NCI-H2107 (cell line): ENCODE data around the gene ZRSR2.
"Not testable (repeated sequence)": the region's sequence is repeated elsewhere in the genome, so short reads cannot be mapped to it uniquely, and the experiment has no call there.

ENCODE experiments used
- DNase-seq: peaks from one replicate; lab custom pipeline; 2025; lab: John Stamatoyannopoulos, UW

ZRSR2 gene, protein sequence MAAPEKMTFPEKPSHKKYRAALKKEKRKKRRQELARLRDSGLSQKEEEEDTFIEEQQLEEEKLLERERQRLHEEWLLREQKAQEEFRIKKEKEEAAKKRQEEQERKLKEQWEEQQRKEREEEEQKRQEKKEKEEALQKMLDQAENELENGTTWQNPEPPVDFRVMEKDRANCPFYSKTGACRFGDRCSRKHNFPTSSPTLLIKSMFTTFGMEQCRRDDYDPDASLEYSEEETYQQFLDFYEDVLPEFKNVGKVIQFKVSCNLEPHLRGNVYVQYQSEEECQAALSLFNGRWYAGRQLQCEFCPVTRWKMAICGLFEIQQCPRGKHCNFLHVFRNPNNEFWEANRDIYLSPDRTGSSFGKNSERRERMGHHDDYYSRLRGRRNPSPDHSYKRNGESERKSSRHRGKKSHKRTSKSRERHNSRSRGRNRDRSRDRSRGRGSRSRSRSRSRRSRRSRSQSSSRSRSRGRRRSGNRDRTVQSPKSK

DNA sequence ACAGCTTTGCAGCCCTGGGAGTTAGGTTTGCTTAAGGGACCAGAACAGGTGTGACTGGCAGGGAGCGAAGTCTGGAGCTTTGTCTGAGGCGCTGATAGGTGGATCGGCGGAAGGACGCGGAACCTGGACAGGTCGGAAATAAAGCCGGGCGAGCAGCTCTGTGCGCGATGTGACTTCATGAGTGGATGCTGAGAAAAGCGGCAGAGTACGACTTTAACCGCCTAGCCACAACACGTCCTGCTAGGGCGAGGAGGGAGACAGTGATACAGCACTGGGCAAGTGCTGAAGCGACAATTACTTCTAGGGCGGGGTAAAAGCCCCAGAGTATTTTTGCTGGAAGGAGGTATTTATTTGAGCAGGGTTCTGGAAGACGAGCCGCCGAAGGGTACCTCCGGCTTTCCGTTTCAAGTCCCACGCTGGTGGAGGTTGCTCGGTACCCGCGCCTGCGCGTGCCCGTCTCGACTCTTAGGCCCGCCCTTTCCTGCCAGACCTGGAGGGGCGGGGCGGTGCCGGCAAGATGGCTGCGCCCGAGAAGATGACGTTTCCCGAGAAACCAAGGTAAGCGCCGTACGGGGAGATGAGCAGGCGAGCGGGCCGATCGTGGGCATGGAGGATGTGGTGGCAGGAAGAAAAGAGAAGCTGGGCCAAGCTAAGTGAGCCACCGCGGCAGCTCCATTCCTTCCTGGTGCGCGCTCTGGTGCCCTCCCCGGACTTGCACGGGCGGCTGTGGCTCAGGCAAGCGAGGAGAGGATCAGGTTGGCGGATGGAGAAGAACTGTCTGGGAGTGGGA, at the start of gene ZRSR2:
Gene ZRSR2, plus strand, starts transcription at position 506 of the 790 bp plus-strand sequence. Its CDS starts 12 bp downstream, at position 518.
- DNase-seq: peak; percentile 55

DNA sequence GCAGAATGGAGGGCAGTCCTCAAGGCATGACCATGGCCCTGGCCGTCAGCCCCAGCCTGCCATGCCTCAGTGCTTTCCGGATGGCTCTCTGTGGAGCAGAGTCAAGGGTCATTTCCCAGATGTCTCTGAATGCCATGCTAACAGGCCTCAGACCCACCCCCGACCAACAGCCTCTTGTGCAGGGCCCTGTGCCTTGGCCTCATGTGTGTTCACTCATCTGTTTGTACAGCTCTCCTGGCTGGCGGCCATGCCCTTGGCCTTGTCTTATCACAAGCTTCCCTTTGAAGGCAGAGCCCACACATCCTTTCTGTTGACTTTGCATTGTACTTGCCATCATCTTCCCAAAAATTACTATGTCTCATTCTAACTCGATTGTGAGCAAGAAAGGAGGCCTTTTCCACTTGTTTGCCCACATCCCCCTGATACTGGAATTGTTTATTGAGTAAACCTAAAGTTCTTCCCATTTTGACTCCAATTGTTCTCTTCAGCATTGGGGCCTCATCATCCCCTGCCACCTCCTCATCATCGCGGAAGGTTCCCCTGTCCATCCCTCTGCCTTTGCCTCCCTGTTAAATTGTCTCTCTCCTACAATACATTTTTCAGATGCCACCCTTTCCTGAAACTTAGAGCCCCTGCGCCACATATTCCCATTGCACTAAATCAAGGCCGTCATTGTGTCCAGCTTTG, 46.0 kb upstream of the ZRSR2 start:
- DNase-seq: no peak

DNA sequence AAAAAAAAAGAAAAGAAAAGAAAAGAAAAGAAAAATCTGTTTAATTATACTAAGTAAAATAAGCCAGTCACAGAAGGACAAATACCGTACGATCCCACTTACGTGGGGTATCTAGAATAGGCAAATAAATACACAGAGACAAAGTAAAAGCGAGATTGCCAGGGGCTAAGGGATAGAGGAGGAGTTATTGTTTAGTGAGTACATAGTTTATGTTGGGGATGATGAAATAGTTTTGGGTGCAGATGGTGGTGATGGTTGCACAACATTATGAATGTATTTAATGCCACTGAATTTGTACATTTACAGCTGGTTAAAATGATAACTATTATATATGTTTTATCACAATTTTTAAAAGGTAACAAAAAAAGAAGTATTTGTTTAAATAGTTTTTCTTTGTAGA, 45.1 kb upstream of the ZRSR2 start:
- no peak for DNase-seq

DNA sequence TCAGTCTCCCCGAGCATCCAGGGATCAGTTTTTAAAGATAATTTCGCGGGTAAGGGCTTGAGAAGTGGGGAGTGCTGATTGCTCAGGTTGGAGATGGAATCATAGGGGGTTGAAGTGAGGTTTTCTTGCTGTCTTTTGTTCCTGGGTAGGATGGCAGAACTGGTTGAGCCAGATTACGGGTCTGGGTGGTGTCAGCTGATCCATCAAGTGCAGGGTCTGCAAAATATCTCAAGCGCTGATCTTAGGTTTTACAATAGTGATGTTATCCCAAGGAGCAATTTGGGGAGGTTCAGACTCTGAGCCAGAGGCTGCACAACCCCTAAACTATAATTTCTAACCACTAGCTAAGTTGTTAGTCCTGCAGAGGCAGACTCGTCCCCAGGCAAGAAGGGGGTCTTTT, 43.6 kb upstream of the ZRSR2 start:
- not testable (repeated sequence) for DNase-seq

- DNase-seq: no peak
Observed at GRCh38 chrX:15747626-15748173, 42.6 kb upstream of the ZRSR2 start.

- no peak for DNase-seq
Observed at GRCh38 chrX:15748841-15749240, 41.4 kb upstream of the ZRSR2 start.

GRCh38 chrX:15749642-15750610, 40.4 kb upstream of the ZRSR2 start:
- no peak for DNase-seq

GRCh38 chrX:15750611-15751154, 39.6 kb upstream of the ZRSR2 start:
- no peak for DNase-seq

DNA sequence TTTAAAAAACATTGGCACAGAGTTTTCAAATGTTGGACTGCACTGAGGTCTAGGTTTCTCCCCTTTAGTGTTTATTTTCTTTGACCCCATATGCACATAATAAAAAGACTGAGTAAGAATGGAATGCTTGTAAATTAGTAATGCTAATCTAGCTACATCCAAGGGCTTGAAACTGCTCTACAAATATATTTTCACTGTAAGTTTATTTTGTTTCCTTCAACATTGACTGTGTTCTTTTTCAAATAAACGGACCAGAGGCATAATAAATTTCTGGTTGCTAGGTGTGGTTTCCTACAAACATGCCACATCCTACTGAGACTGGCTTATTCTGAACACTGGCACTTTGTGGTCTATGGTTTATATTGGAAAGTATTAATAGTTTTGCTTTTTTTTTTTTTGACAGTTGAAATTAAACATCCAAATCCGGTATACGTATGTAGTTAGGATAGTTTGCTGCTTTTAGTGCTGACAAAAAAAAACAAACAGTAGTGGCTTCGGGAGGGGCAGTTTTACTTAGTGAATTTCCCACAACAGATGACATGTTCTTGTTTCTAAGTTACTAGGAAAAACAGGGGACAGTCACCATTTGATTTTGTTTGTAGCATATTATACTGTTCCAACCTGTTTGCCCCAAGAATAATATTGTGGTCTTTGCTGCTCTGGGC, 39.0 kb upstream of the ZRSR2 start:
- no peak for DNase-seq

DNA sequence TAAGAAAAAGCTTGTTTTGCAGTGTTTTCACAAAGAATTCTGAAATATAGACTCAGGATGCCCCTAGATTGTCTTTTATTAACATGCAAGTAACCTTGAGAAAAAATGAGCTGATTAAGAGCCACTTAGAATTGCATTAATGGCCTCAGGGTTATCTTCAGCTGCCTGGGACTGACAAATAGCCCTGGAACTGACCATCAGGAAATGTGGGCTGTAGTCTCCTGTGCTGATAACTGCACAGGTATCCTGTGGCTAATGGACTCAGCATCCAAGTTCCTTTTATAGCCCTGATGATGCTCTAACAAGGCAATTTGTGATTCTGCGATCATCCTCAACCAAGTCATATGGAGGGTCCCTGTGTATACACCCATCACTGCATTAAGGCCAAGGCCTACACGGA, 35.2 kb upstream of the ZRSR2 start:
- no peak for DNase-seq

- DNase-seq: no peak
Observed at GRCh38 chrX:15758140-15758539, 32.1 kb upstream of the ZRSR2 start.

- not testable (repeated sequence) for DNase-seq
Observed at GRCh38 chrX:15759886-15760285, 30.4 kb upstream of the ZRSR2 start.

- peak; percentile 1 for DNase-seq
Observed at GRCh38 chrX:15761564-15762191, 28.6 kb upstream of the ZRSR2 start.

- DNase-seq: no peak
Observed at GRCh38 chrX:15769300-15769954, 20.9 kb upstream of the ZRSR2 start.

- no peak for DNase-seq
Observed at GRCh38 chrX:15781961-15782699, 8.2 kb upstream of the ZRSR2 start.

- no peak for DNase-seq
Observed at GRCh38 chrX:15785176-15785750, 5.0 kb upstream of the ZRSR2 start.

DNA sequence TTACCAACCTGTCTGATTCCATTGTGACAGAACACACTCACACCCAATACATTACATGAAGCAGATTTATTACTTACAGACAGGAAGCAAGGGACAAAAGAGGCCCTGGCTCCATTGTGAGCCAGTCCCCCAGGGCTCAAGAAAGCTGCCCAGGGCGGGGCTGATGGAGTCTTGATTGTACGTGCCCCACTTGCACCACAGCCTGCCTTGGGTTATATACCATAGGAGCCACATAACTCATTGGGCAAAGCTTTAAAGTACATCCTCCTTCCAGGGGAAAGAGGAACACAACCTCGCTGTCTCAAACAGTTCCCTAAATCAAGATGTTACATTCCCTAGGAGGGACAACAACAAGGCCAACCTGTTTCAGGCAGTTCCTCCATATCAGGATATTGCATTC, 3.4 kb upstream of the ZRSR2 start:
- DNase-seq: no peak

DNA sequence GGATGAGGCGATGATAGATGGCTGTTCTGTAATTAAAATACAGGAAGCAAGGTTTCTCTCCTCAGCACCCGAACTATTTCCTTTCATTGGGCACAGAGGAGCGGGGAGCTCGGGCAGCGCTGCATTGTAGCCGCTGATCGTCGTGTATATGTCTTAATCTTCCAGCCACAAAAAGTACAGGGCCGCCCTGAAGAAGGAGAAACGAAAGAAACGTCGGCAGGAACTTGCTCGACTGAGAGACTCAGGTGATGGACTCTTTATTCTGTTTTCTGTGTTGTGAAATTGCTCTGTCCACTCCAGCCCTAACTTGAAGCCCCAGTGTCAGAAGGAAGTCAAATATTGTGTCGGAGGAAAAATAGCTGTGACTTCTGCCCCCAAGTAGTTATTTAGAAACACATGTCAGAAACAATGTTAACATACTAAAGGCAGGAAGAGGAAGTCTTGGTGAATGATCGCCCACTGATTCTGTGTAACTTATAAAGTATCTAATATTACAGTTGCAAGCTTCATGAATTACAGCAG, 546 bp downstream of the ZRSR2 start:
- no peak for DNase-seq
